PC-9 (cell line): ENCODE results near the gene CTIF. TPM values are rescaled to one million over a fixed set of nuclear protein-coding genes. Genes with fewer than 3 reads are reported as not detected.

Experiments
- BruUV-seq: library from RNA; stranded (reverse); fragments of 400-500 nt; replicated peaks from 2 replicates; lab custom pipeline; 2021; lab: Mats Ljungman, UMichigan
- CTCF ChIA-PET: fragments of 300-600 bp; sonication (Branson Sonifier 250); formaldehyde crosslinking; loops from one replicate; lab custom pipeline; 2022; ENCODE audit warnings: antibody characterized with exemption; lab: Charles Lee
- POLR2A ChIA-PET: fragments of 300-600 bp; sonication (Branson Sonifier 250); formaldehyde crosslinking; loops from one replicate; lab custom pipeline; 2022; ENCODE audit warnings: antibody characterized with exemption; ENCODE audit not compliant: unreplicated experiment; lab: Charles Lee
- DNase-seq, 2 experiments: peaks; one replicate each; pipeline versions ENCODE4 v3.0.0 to v3.0.0-alpha.2; 2015 to 2022; ENCODE audit warnings: mixed read lengths in 1 of 2
- H2AFZ ChIP-seq: fragments of 200-600 bp; sonication (generic); 2 replicates; pipeline ENCODE4 v1.8.1; 2017; ENCODE audit warnings: antibody characterized with exemption
- H3F3A ChIP-seq: fragments of 200-600 bp; sonication (generic); 2 replicates; pipeline ENCODE4 v1.8.1; 2017; ENCODE audit warnings: antibody characterized with exemption, mild to moderate bottlenecking, low read depth; ENCODE audit not compliant: insufficient read depth
- H3K27ac ChIP-seq: fragments of 200-600 bp; sonication (generic); 2 replicates; pipeline ENCODE4 v1.6.1; 2016; ENCODE audit warnings: mixed run types
- H3K27me3 ChIP-seq: fragments of 200-600 bp; sonication (generic); 2 replicates; pipeline ENCODE4 v1.6.1; 2016; ENCODE audit warnings: low read depth, mixed run types; ENCODE audit not compliant: insufficient read depth
- H3K36me3 ChIP-seq: fragments of 200-600 bp; sonication (generic); 2 replicates; pipeline ENCODE4 v1.6.1; 2016; ENCODE audit warnings: low read depth, mixed run types
- H3K4me1 ChIP-seq: fragments of 200-600 bp; sonication (generic); replicated peaks from 2 replicates; pipeline ENCODE4 v1.6.1; 2016; ENCODE audit warnings: mixed run types; ENCODE audit not compliant: insufficient read depth
- H3K4me2 ChIP-seq: fragments of 200-600 bp; sonication (generic); 2 replicates; pipeline ENCODE4 v1.6.1; 2017; ENCODE audit warnings: mixed run types
- H3K4me3 ChIP-seq: fragments of 200-600 bp; sonication (generic); 2 replicates; pipeline ENCODE4 v1.6.1; 2016; ENCODE audit warnings: mixed run types
- H3K79me2 ChIP-seq: fragments of 200-600 bp; sonication (generic); 2 replicates; pipeline ENCODE4 v1.6.1; 2017; ENCODE audit warnings: low read depth, mixed run types
- H3K9me2 ChIP-seq: fragments of 200-600 bp; sonication (generic); 2 replicates; pipeline ENCODE4 v1.8.1; 2017; ENCODE audit warnings: mild to moderate bottlenecking; ENCODE audit not compliant: insufficient read depth
- H3K9me3 ChIP-seq: fragments of 200-600 bp; sonication (generic); 2 replicates; pipeline ENCODE4 v1.8.1; 2016; ENCODE audit warnings: low read depth; ENCODE audit not compliant: insufficient read depth
- H4K20me1 ChIP-seq: fragments of 200-600 bp; sonication (generic); 2 replicates; pipeline ENCODE4 v1.8.1; 2017; ENCODE audit not compliant: insufficient read depth
- CTCF ChIP-seq: fragments of 200-600 bp; sonication (generic); conservative IDR thresholded peaks from 2 replicates; pipeline ENCODE4 v1.6.1; 2017; ENCODE audit warnings: mixed run types, antibody characterized with exemption, mild to moderate bottlenecking, moderate library complexity
- EZH2 ChIP-seq: fragments of 200-600 bp; sonication (generic); IDR thresholded peaks from 2 replicates; pipeline ENCODE4 v1.8.0; 2017; ENCODE audit warnings: antibody characterized with exemption, low read depth
- intact Hi-C: fragments of 100-400 bp; cut with micrococcal nuclease; formaldehyde crosslinking; loops from one replicate; pipeline ENCODE4 v1.10.0; 2022; ENCODE audit not compliant: unreplicated experiment
- total RNA-seq: library from RNA; stranded (reverse); gene quantifications from 2 replicates; pipeline ENCODE4 v1.2.3, GENCODE V29; 2021

Gene CTIF
- total RNA-seq, 1 experiment from 2014 or later = 26.2 TPM

- POLR2A ChIA-PET = interaction anchor here (0.7 kb wide), 1 partner anchor 589 kb away, joined by 8 read pairs; no protein-coding TSS in a partner anchor
- Histone ChIP-seq H4K20me1 (no peaks in the 10 kb centered on the region), H3K27me3 (no peaks in the 10 kb centered on the region), H3K4me1 (no peaks in the 10 kb centered on the region), H3K36me3 (no peaks in the 10 kb centered on the region), H3K4me2 (no peak overlapping the region), H2AFZ (no peak overlapping the region), H3K27ac (no peak overlapping the region), H3K4me3 (no peak overlapping the region), H3K9me3 (no peaks in the 10 kb centered on the region), H3K9me2 (no peaks in the 10 kb centered on the region), H3F3A (no peaks in the 10 kb centered on the region), H3K79me2 (no peaks in the 10 kb centered on the region)
- intact Hi-C loops = no loop called here
- CTCF ChIA-PET = interaction anchor here (0.6 kb wide), 1 partner anchor 17 kb away, joined by 3 read pairs; no protein-coding TSS in a partner anchor
- no peak for TF ChIP-seq CTCF
- TF ChIP-seq EZH2 = no peak
- no peak for DNase-seq
- BruUV-seq = no TSS peak
These were observed 60.6 kb downstream of the CTIF start for GRCh38 chr18:48599391-48599790.

GRCh38 chr18:48600046-48600445 lies 61.2 kb downstream of the CTIF start:
- ChIA-PET POLR2A (no interaction called here), CTCF (no interaction called here)

GRCh38 chr18:48600456-48601090 lies 61.7 kb downstream of the CTIF start:
- intact Hi-C loops = no loop called here
- Histone ChIP-seq H3K4me2 (no peak overlapping the region), H3K27me3 (no peaks in the 10 kb centered on the region), H2AFZ (no peak overlapping the region), H4K20me1 (no peaks in the 10 kb centered on the region), H3K4me3 (no peak overlapping the region), H3K79me2 (no peaks in the 10 kb centered on the region), H3K9me3 (no peaks in the 10 kb centered on the region), H3K27ac (no peak overlapping the region), H3K9me2 (no peaks in the 10 kb centered on the region), H3F3A (no peaks in the 10 kb centered on the region), H3K4me1 (no peaks in the 10 kb centered on the region), H3K36me3 (no peaks in the 10 kb centered on the region)
- TF ChIP-seq CTCF (no peak), EZH2 (no peak)
- no TSS peak for BruUV-seq
- ChIA-PET CTCF (no interaction called here), POLR2A (interaction anchor here (0.7 kb wide), 2 partner anchors 33 to 81 kb away, joined by 5 to 6 read pairs; no protein-coding TSS in a partner anchor)
- peak in 1 of 2 experiments; percentile 17 for DNase-seq

More at GRCh38 chr18:48600046-48600445, 61.2 kb downstream of the CTIF start:
- no peak for TF ChIP-seq EZH2
- no peak for TF ChIP-seq CTCF
- H4K20me1 ChIP-seq = no peaks in the 10 kb centered on the region
- no peak overlapping the region for H3K27ac ChIP-seq
- no peaks in the 10 kb centered on the region for H3K9me2 ChIP-seq
- H3K9me3 ChIP-seq = no peaks in the 10 kb centered on the region
- no peaks in the 10 kb centered on the region for H3K4me1 ChIP-seq
- no TSS peak for BruUV-seq
- no peak overlapping the region for H3K4me3 ChIP-seq
- no peaks in the 10 kb centered on the region for H3K79me2 ChIP-seq
- no peaks in the 10 kb centered on the region for H3K36me3 ChIP-seq
- H2AFZ ChIP-seq = no peak overlapping the region
- no peak for DNase-seq
- H3F3A ChIP-seq = no peaks in the 10 kb centered on the region
- intact Hi-C loops = no loop called here
- no peak overlapping the region for H3K4me2 ChIP-seq
- no peaks in the 10 kb centered on the region for H3K27me3 ChIP-seq
